RKO (cell line): ENCODE data around the gene AMFR.
"Not testable (repeated sequence)": the region's sequence is repeated elsewhere in the genome, so short reads cannot be mapped to it uniquely, and the experiment has no call there.

Source experiments
- DNase-seq: peaks from one replicate; pipeline ENCODE4 v3.0.0-alpha.2; 2016; ENCODE audit warnings: low spot score

AMFR gene

DNA sequence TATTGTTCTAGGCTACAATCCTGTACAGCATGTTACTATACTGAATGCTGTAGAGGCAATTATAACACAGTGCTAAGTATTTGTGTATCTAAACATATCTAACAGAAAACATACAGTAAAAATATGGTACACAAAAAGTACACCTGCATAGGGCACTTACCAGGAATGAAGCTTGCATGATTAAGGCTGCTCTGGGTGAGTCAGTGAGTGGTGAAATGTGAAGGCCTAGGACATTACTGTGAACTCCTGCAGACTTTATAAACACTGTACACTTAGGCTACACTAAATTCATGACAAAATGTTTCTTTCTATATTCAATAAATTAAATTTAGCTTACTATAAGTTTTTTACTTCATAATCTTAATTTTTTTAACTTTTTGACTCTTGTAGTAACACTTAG lies 37.1 kb downstream of the AMFR start:
- no peak for DNase-seq

DNA sequence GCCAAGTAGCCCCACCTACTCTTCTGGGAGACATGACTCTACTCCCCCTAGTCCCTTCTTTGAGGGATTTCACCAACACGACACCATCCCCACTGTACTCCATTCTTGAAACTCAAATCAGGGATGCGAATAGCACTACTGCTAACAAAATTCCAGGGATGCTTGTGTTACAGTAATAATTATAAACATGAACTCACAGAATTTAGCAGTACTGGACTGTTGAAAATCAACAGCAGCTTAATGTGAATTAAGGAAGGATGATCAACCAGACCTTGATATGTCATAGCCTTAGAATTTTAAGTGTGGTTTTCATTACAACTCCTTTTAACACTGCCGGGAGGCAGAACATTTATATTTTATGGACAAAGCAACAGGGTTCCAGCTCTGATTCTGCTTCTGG lies 37.9 kb downstream of the AMFR start:
- DNase-seq = no peak

DNA sequence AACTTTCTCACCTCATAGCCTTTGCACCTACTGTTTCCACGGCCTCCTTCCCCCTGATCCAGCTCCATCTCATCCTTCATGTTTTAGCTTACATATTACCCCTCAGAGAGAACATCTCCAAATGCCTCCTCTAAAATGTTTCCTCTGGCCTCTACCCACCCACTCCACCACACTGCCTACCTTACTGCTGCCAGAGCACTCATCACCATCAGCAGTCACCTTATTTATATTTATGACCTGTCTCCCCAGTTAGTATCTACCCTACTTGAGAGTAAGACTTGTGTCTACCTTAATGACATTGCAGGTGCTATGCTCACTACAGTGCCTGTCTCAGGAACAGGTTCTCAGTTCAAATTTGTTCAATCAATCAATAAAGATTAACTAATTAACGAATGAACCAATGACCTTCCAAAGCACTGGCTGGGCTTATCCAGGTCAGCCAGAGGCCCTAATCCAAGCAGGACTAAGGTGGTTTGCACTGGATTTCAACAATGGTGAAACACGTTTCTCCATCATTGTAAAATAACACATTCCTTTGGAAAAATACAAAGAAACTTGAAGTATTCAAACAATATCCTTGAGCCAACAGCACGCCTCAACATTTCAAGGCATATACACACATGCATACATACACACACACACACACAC lies 41.1 kb downstream of the AMFR start:
- no peak for DNase-seq

DNA sequence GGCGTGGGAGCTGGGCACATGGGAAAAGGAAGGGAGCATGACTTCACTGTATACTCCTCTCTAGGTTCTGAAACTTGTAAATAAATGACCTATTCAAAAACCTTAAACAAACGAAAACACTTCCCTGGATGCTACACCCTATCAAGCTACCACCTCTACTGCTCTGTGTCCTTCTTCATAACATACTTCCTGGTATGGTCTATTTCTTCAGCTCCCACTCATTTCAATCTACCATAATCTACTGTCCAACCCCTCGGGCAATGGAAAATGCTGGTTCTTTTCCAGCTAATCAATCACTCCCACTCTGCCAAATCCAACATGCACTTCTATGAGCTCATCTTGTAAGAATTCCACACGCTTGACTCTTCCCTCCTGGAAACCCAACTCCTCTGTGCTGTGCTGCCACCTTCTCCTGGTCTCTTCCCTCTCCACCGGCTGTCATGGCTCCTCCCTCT lies 42.4 kb downstream of the AMFR start:
- no peak for DNase-seq

DNA sequence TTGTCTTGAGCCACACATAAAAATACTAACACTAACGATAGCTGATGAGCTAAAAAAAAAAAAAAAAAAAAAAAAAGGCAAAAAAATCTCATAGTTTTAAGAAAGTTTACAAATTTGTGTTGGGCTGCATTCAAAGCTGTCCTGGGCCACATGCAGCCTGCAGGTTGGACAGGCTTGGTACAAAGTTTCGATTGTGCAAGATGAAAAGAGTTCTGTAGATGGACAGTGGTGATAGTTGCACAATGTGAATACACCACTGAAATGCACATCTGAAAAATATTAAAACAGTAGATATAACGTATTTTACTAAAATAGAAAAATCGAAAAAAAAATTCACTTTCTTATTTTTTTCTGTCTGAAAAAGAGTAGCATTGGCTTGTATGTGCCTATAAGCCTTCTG lies 42.9 kb downstream of the AMFR start:
- DNase-seq = no peak

DNA sequence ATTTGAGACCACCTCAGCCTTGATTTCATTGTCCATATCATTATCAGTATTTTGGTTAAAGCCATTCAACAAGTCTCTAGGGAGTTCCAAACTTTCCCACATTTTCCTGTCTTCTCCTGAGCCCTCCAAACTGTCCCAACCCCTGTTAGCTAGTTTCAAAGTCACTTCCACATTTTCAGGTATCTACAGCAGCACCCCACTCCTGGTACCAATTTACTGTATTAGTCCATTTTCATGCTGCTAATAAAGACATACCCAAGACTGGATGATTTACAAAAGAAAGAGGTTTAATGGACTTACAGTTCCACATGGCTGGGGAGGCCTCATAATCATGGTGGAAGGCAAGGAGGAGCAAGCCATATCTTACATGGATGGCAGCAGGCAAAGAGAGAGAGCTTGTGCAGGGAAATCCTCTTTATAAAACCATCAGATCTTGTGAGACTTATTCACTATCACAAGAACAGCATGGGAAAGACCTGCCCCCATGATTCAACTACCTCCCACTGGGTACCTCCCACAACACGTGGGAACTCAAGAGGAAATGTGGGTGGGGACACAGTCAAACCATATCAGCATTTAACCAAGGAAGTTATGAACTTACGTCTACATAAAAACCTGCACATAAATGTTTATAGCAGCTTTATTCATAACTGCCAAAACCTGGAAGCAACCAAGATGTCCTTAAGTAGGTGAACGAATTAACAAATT lies 44.4 kb downstream of the AMFR start:
- DNase-seq = not testable (repeated sequence)

DNA sequence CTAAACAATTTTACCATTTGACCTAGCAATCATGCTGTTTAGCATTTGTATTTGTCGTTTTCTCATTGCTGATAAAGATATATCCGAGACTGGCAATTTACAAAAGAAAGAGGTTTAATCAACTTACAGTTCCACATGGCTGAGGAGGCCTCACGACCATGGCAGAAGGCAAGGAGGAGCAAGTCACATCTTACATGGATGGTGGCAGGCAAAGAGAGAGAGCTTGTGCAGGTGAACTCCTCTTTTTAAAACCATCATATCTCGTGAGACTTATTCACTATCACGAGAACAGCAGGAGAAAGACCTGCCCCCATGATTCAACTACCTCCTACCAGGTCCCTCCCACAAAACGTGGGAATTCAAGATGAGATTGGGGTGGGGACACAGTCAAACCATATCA lies 46.3 kb downstream of the AMFR start:
- DNase-seq = not testable (repeated sequence)

DNA sequence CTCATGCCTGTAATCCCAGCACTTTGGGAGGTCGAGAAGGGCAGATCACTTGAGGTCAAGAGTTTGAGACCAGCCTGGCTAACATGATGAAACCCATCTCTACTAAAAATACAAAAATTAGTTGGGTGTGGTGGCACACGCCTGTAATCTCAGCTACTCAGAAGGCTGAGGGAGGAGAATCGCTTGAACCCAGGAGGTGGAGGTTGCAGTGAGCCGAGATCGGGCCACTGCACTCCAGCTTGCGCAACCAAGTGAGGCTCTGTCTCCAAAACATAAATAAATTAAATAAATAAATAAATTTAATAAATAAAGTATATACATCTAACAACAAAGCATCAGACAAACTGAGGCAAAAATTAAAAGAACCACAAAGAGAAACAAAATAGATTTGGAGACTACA lies 49.6 kb downstream of the AMFR start:
- not testable (repeated sequence) for DNase-seq

DNA sequence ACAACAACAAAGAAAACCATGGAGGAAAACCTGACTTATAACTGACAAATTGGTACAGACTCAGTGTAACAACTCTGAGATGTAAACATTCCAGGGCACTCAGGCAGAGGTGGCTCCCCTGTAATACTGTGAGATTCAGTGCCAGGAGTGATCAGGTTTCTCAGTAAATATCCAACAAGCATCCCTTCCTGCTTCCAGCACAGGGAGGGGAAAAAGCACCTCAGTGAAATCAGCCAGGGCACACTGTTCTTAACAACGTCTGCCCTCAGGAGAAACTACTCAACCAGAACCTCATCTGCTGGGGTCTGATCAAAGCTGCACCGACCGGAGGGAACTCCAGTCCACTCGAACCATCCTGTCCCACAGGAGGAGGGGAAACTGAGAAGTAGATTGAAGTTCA lies 52.3 kb downstream of the AMFR start:
- DNase-seq = no peak

DNA sequence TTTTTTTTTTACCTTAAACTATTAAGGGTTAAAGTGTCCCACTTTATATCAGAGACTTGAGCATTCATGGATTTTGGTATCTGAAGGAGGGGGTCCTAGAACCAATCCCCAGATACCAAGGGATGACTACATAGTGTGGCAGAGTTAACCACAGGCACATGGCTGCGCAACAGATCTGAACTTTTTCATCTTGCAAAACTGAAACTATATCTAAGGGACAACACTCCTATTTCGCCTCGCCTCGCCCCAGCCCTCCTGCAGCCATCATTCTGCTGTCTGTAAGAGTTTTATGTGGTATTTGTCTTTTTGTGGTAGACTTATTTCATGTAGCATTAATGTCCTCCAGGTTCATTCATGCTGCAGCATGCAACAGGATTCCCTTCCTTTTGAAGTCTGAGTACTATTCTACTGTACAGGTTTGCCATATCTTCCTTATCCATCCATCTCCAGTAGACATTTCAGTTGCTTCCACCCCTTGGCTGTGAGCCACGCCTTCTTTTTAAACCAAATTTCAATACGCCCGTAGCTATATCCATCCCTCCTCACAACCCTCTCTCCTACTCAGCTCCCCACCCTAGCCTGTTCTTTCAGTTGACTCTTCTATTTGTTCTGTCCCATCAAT lies 53.2 kb downstream of the AMFR start:
- DNase-seq = no peak

DNA sequence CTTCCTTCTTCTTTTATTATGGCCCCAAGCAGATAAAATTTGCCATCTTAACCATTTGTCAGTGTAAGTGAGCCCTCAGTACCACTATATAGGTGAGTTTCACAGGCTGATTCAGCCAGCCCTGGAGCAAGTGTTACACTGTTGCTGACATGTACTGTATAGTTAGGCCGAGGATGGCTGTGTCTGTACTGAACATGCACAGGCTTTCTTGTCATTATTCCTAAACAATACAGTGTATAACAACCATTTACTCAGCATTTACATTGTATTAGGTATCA lies 53.7 kb downstream of the AMFR start:
- DNase-seq = no peak

DNA sequence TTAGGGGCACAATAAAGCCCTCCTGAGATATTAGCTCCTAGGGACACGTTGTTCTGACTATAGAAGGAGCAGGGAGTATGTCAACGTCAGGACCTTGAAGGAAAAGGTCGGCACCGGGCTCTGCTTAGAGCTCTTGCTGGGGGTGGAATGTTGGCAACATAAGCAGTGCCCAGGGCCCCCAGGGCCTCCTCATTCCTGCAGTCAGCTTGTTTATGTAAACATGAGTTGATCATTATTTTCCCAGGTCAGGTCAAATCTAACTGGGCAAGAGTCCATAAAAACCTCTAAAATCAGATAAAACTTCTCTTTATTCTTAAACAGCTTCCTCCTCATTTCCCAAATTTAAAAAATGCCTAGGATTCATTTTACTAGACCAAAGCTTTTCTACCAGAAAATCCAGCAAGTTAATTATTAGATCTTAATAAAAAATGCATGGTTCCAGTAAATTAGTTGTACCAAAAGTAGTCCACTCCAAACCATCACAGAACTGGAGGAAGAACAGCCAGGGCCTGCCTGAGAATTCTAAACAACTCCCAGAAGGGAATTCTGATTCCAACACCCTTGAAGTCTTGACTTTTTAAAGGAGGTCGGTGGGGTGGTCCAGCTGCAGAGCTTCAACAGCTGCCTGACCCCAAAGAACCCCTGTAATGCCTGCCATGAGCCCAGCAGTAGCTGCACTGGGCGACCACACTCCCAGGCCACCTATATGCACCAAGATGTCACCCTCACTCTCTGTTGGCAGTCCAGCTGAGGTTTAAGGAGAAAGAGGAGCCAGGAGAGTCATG lies 54.3 kb downstream of the AMFR start:
- no peak for DNase-seq

DNA sequence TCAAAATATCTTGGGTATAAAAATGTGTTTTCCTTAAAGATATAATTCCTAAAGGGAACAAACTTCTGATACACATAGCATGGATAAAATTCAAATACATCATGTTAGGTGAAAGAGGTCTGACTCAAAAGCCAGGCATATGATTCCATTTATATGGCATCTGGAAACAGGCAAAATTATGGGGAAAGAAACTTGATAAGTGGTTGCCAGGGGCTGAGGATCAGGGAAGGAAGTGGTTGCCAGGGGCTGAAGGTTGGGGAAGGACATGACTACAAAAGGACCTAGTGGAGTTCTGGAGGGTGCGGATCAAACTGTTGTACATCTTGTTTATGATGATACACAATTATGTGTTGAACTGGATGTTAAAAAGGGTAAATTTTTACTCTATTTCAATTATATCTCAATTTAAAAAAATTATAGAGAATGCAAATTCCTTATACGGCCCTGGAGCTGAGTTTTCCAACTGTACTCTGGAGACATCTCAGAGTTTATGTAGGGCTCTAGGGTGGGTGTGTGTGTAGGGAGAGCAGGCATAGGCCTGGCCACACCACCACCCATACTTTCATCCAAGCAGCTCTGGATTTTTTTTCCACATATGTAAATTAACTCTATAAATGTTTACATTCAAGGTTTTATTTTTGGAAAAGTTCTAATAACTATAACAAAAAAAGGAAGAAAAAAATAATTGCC lies 55.0 kb downstream of the AMFR start:
- no peak for DNase-seq

DNA sequence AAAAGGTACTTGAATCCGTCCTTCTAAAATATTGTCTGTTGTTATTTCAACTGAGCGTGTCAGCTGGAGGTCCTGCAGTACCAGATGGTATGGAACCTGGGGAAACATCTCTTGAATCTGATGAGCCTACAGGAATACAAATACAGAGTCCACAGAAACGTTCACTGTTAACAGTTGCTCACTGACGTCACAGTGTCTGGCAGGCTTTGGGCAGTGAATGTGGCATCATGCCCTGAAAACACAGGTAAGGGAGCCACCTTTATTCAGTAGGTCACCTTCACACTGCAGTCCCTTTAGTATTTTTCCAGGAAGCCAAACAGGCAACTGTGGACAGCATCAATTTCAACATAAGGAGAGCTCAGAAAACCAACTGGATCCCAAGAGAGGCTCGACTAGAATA lies 56.1 kb downstream of the AMFR start:
- no peak for DNase-seq

DNA sequence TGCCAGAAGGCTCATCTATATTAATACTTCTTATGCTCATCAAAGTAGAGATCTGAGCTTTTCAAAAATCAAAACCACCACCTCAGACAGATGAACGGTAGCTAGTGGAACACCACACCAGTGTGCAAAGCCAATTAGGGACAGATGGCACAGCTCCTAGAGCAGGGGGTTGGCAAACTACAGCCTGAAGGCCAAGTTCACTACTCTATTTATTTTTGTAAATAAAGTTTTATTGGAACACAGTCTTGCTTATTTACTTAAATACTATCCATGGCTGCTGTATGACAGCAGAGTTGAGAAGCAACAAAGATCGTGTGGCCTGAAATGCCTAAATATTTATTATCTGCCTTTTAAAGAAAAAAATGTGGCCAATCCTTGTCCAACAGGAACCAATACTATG lies 56.8 kb downstream of the AMFR start:
- no peak for DNase-seq

DNA sequence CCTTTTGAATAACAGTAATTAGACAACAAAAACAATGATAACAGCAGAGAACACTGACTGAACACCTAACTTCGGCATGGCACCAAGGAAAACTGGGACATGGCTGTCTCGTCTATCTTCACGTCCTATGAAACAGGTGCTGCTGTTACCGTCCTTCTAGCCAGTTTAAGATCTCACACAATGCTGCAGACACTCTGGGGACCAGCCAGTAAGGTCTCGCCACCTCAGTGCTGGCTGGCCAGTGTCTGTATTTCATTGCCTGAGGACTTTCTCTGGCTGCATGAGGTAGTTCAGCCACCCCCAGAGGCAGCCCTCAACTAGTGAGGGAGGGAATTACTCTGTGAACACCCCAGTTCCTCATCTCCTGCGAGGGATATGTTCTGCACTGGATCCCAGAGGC lies 57.6 kb downstream of the AMFR start:
- DNase-seq = no peak

DNA sequence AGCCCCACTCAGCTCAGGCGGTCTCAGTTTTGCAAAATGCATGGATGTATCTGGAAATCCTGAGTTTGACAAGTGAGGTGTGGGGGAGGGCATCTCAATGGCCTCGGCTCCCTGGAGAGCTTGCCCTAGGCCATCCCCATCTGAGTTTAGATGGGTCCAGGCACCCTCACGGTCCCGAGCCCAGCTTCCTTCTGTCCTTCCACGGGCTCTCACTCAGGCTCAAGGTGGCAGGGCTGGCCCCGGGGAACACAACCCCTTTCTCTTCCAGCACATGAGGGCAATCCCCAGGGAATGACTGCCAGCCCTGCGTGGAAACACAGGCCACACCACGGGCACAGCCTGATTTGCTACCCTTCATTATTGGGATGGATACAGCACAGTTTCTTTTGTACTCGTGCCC lies 58.4 kb downstream of the AMFR start:
- no peak for DNase-seq

DNA sequence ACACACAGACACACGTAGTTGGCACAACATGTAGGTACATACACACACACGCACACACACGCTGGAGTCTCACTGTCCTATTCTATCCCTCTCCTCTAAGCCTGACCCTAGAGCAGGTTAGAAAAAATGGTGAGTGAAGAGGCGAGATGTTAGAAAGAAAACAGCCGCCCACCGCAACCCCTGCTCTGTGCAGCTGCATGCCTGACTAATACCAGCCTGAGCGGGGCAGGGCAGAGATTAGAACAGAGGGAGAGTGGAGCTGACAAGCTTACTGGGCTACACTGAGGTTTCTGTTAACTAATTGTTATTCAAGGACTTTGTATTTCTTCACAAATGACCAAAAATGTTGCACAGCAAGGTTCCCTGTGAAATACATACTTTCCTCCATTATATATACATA lies 59.8 kb downstream of the AMFR start:
- no peak for DNase-seq

DNA sequence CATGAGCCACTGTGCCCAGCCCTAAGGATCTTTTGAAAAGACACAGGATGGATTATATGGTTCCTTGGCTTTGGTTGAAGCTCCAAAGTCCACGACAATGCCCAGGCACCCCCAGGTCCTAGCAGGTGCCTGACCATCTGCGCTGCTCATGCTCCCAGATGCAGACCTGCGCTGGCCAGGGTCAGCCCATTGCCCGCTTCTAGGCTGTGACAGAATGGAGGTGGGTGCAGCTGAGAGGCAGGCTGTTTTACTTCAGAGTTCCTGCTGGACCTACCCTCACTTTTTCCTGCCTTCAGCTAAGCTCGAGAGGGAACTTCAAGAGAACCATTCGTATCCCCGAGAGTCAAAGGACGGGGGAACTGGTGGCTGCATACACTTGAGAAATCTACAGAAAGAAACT lies 60.5 kb downstream of the AMFR start:
- DNase-seq = no peak

DNA sequence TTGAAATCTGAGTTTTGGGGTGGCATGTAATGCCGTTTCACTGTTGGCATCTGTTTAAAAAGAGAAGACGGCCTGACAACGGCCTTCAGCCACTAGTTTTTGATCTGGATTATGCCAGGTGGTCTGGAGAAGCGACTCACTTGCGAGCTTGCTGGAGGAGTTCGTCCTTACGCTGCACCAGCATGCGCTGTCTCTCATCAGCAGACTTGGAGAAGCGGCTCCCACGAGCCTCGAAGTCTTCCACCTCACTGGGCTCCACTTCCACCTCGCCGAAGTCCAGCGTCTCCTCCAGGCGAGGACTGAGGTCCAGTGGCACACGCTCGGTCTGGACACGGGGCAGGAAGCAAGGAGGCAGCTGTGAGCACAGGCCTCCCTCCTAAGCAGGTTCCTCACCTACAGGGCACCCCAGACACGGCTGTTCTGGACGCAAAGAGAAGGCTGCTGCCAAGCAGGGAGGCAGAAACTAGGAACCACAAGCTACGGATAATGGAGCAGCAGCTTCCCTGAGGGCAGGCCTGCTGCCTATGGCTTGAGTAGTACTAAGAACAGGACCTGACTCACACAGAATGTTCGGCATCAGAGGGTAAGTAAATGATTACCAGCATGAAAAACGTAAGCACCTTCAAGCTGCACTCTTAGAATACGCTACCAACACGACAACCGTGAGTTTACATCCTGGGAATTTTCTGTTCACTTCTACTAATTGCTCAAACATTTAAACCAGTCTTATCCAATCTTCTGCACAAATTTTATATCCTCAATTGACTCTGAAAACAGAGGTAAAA lies 61.4 kb downstream of the AMFR start:
- no peak for DNase-seq

DNA sequence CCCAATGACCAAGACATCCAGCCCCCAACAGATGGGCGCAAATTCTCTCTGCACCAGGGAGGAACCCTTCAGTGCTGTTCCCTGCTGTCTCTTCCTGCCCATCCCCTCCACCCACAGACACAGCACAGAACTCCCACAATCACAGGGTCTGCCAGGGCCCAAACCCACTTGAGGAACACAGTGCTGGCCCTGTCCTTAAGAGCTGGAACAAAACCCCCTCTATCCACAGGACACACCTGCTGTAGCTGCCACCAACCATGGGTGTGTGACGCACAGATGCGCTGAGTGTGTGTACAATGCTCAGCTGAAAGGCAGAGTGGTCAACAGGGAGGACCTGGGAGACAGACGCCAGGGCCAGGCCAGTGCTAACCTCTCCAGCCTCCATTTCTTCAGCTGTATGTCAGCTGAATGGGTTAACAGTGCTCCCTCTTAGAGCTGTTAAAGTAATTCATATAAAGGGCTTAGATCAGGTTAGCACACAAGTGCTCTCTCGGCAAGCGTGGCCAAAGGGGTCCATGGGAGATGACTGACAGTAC lies 62.1 kb downstream of the AMFR start:
- DNase-seq = no peak
